BLaER1 (cell line): ENCODE data around the gene SLC8A2.
A peak's percentile ranks its signal among the peaks of the same experiment; 100 is the strongest.

Experiments used
- H3K27ac ChIP-seq: shearing (Covaris generic); formaldehyde crosslinking; 2 replicates; pipeline ENCODE4 v1.8.1; 2022
- H3K27me3 ChIP-seq: shearing (Covaris generic); formaldehyde crosslinking; 2 replicates; pipeline ENCODE4 v1.8.1; 2022
- H3K36me3 ChIP-seq: shearing (Covaris generic); formaldehyde crosslinking; 2 replicates; pipeline ENCODE4 v1.8.1; 2022
- H3K4me1 ChIP-seq: shearing (Covaris generic); formaldehyde crosslinking; 2 replicates; pipeline ENCODE4 v1.8.1; 2022
- H3K4me2 ChIP-seq: shearing (Covaris generic); formaldehyde crosslinking; 2 replicates; pipeline ENCODE4 v1.8.1; 2022
- H3K4me3 ChIP-seq: shearing (Covaris generic); formaldehyde crosslinking; 2 replicates; pipeline ENCODE4 v1.8.1; 2022
- H3K9ac ChIP-seq: shearing (Covaris generic); formaldehyde crosslinking; 2 replicates; pipeline ENCODE4 v1.8.1; 2022
- H3K9me3 ChIP-seq: shearing (Covaris generic); formaldehyde crosslinking; 2 replicates; pipeline ENCODE4 v1.8.1; 2022
- H4K20me1 ChIP-seq: shearing (Covaris generic); formaldehyde crosslinking; 2 replicates; pipeline ENCODE4 v1.8.1; 2022
- Cebpa-rat ChIP-seq: shearing (Covaris generic); IDR thresholded peaks from 2 replicates; pipeline ENCODE4 v1.8.1; 2022

The SLC8A2 gene

DNA sequence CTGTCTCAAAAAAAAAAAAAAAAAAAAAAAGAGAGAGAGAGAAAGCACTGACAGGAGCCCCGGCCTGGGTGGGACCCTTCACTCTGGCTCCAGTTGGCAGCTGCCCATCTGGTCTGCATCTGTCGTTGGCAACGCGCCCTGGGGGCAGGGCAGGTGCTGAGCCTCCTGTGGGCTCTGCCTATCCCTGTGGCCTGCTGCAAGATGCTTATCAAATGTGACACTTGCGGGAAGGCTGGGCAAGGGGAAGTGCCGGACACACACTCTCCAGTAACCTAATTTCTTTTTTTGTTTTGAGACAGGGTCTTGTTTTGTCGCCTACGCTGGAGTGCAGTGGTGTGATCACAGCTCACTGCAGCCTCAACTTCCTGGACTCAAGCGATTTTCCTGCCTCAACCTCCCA, 23.0 kb upstream of the SLC8A2 start:
- TF ChIP-seq Cebpa-rat = no peak
- peak overlapping the region; percentile 54 for H3K27ac ChIP-seq
- H3K9ac ChIP-seq = peak overlapping the region; percentile 29; the same call in 1 of the 2 replicates
- H3K36me3 ChIP-seq = peaks cover 87% of the 10 kb centered on the region
- peaks cover 51% of the 10 kb centered on the region for H3K4me1 ChIP-seq
- peak overlapping the region; percentile 63 for H3K4me2 ChIP-seq
- no peaks in the 10 kb centered on the region for H3K9me3 ChIP-seq
- H3K27me3 ChIP-seq = no peaks in the 10 kb centered on the region
- no peak overlapping the region for H3K4me3 ChIP-seq
- peaks cover 67% of the 10 kb centered on the region for H4K20me1 ChIP-seq

- 0 out of 2 replicates have a peak overlapping the region, but pooled peaks have one; percentile 4 for H3K27ac ChIP-seq
- peaks cover 61% of the 10 kb centered on the region for H4K20me1 ChIP-seq
- no peak for TF ChIP-seq Cebpa-rat
- no peaks in the 10 kb centered on the region for H3K9me3 ChIP-seq
- no peak overlapping the region for H3K9ac ChIP-seq
- peak overlapping the region; percentile 63 for H3K4me2 ChIP-seq
- H3K36me3 ChIP-seq = peaks cover 88% of the 10 kb centered on the region
- H3K27me3 ChIP-seq = no peaks in the 10 kb centered on the region
- H3K4me1 ChIP-seq = peaks cover 51% of the 10 kb centered on the region
- no peak overlapping the region for H3K4me3 ChIP-seq
Measured at GRCh38 chr19:47494211-47494547, 22.5 kb upstream of the SLC8A2 start.

DNA sequence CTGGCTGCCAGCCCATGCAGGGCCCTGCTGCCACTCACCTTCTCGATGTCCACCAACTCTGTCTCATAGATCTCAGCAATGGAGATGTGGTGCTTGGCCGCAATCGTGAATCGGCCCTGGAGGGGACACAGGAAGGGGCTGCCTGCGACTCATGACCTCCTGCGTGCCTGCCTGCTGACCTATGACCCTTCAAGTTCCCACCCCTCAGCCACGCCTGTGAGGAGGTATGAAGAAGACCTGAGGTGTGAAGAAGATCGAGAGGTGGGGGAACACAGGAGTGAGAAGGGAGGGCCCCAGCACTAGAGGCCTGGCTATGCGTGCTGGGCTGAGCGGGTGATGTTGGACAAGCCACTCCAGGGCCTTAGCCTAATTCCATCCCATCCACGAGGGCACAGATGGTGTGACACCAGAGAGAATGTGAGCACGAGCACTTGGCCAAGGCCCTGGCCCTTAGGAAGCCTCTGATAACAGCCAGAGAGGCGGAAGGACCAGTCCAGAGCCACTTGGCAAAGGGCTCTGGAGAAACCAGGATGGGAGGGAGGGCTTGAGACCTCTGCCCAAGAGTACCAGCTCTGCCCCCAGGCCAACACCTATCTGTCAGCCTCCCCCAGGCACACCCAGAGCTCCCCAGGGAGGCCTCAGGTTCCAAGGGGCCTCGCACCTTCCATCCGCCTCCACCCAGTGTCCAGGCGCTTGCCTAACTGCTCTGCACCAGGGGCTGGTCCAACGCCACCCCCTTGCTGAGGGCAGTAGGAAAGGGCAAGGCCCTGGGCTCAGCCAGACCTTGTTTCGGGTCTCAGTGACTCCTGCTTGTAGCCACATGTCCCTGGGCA, 21.9 kb upstream of the SLC8A2 start:
- H3K27me3 ChIP-seq = no peaks in the 10 kb centered on the region
- no peaks in the 10 kb centered on the region for H3K9me3 ChIP-seq
- H3K36me3 ChIP-seq = peaks cover 86% of the 10 kb centered on the region
- TF ChIP-seq Cebpa-rat = no peak
- peaks cover 56% of the 10 kb centered on the region for H3K4me1 ChIP-seq
- H4K20me1 ChIP-seq = peaks cover 55% of the 10 kb centered on the region
- H3K27ac ChIP-seq = 0 out of 2 replicates have a peak overlapping the region, but pooled peaks have one; percentile 4
- peak overlapping the region; percentile 30; the same call in 1 of the 2 replicates for H3K9ac ChIP-seq
- H3K4me2 ChIP-seq = peak overlapping the region; percentile 63
- H3K4me3 ChIP-seq = no peak overlapping the region

GRCh38 chr19:47492571-47493377, 21.1 kb upstream of the SLC8A2 start:
- Histone ChIP-seq H3K36me3 (peaks cover 78% of the 10 kb centered on the region), H4K20me1 (peaks cover 47% of the 10 kb centered on the region), H3K4me2 (no peak overlapping the region), H3K4me1 (peaks cover 61% of the 10 kb centered on the region), H3K9ac (no peak overlapping the region), H3K27me3 (no peaks in the 10 kb centered on the region), H3K27ac (no peak overlapping the region), H3K4me3 (no peak overlapping the region), H3K9me3 (no peaks in the 10 kb centered on the region)
- no peak for TF ChIP-seq Cebpa-rat

DNA sequence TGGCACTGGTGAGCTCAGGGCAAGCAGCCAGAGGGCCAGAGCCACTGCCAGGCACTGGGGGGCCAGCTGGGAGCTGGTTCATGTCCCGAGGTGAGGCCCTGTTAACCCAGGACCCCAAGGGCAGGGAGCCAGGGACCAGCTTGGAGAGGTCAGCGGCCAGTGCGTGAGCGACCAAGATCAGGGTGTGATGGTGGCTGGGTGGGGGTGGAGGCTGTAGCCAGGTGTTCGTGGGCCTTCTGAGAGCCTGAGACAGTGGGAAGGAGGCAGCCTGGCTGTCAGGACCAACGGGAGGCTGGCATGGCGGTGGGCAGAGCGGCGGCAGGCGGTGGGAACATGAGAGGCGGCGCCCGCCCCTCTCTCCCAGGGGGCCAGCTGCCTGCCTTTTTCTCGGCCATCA, 20.4 kb upstream of the SLC8A2 start:
- no peak overlapping the region for H3K27ac ChIP-seq
- peaks cover 61% of the 10 kb centered on the region for H3K4me1 ChIP-seq
- no peaks in the 10 kb centered on the region for H3K27me3 ChIP-seq
- TF ChIP-seq Cebpa-rat = no peak
- H3K9me3 ChIP-seq = no peaks in the 10 kb centered on the region
- no peak overlapping the region for H3K4me3 ChIP-seq
- peaks cover 41% of the 10 kb centered on the region for H4K20me1 ChIP-seq
- peaks cover 71% of the 10 kb centered on the region for H3K36me3 ChIP-seq
- no peak overlapping the region for H3K4me2 ChIP-seq
- no peak overlapping the region for H3K9ac ChIP-seq

GRCh38 chr19:47491358-47492136, 19.9 kb upstream of the SLC8A2 start:
- H3K4me1 ChIP-seq = peaks cover 61% of the 10 kb centered on the region
- no peak overlapping the region for H3K4me2 ChIP-seq
- no peak overlapping the region for H3K27ac ChIP-seq
- no peak overlapping the region for H3K9ac ChIP-seq
- H3K36me3 ChIP-seq = peaks cover 65% of the 10 kb centered on the region
- TF ChIP-seq Cebpa-rat = no peak
- no peak overlapping the region for H3K4me3 ChIP-seq
- H4K20me1 ChIP-seq = peaks cover 35% of the 10 kb centered on the region
- no peaks in the 10 kb centered on the region for H3K27me3 ChIP-seq
- no peaks in the 10 kb centered on the region for H3K9me3 ChIP-seq

DNA sequence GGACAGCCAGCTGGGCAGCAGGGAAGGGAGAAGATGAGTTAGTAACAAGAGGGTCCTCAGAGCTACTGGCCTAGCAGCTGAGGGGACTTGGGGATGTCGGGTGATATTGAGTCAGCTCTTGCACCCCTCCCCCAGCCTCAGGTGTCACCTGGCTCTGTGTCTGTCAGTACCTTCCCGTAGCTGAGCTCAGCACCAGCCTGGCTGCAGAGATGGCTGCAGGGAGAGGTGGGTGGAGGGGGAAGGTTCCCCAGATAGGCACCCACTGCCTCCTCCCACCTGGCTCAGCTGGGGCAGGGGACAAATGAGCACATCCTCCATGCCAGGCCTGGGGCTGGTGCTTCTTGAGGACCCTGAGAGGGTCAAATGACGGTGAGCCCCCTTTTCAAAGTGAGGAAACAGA, 19.2 kb upstream of the SLC8A2 start:
- Histone ChIP-seq H3K27ac (0 out of 2 replicates have a peak overlapping the region, but pooled peaks have one; percentile 18), H3K36me3 (peaks cover 61% of the 10 kb centered on the region), H3K27me3 (no peaks in the 10 kb centered on the region), H3K9ac (no peak overlapping the region), H3K4me1 (peaks cover 61% of the 10 kb centered on the region), H3K4me2 (no peak overlapping the region), H3K9me3 (no peaks in the 10 kb centered on the region), H3K4me3 (no peak overlapping the region), H4K20me1 (peaks cover 28% of the 10 kb centered on the region)
- no peak for TF ChIP-seq Cebpa-rat

DNA sequence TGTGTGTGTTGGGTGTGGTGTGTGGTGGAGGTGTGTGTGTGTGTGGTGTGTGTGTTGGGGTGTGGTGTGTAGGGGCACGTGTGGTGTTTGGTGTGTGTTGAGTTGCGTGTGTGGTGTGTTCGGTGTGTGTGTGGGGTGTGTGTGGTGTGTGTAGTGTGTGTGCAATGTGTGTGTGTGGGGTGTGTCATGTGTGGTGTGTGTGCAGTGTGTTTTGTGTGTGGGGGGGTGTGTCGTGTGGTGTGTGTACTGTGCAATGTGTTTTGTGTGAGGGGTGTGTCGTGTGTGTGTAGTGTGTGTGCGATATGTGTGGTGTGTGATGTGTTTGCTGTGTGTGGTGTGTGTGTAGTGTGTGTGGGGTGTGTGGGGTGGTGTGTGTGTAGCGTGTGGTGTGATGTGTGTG, 18.3 kb upstream of the SLC8A2 start:
- Histone ChIP-seq H3K27ac (no peak overlapping the region), H3K36me3 (peaks cover 53% of the 10 kb centered on the region), H3K9me3 (no peaks in the 10 kb centered on the region), H4K20me1 (peaks cover 20% of the 10 kb centered on the region), H3K4me1 (peaks cover 61% of the 10 kb centered on the region), H3K4me2 (no peak overlapping the region), H3K4me3 (no peak overlapping the region), H3K27me3 (no peaks in the 10 kb centered on the region), H3K9ac (no peak overlapping the region)
- TF ChIP-seq Cebpa-rat = no peak

DNA sequence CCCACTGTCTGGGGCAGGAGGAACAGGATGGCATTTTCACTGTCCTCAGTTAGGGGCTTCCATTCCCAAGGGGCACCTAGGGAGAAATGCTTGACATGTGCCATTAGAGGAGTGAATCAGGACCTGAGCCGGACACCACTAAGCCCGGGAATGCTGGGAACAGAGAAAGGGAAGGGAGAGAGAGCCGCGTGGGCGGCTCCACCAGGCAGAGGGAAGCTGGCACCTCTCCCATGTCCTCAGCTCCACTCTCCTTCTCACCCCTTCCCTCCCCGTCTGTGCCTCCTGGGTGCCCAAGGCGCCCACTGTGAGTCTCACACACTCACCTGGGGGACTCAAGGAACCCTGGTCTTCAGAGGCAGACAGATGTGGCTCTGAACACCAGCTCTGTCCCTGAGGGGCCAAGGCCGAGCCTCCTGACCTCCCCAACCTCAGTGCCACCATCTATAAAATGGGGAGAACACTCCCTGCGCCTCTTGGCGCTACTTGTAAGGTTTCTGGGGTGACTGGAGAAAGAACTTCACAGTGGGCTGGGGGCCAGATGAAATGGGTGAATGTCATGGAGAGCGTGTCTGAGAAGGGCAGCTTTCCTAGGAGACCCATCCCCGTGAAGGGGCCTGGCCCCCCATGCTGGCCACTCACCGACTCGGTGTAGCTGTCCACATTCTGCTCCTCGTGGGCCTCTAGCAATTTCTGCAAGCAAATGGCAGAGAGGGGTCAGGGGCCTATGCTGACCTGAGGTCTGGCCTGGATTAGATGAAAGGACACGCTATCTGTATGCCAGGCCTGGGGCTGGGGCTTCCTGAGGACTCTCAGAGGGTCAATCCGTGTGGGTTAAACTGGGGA, 17.6 kb upstream of the SLC8A2 start:
- no peaks in the 10 kb centered on the region for H3K27me3 ChIP-seq
- no peak overlapping the region for H3K4me2 ChIP-seq
- no peak for TF ChIP-seq Cebpa-rat
- no peaks in the 10 kb centered on the region for H3K9me3 ChIP-seq
- no peak overlapping the region for H3K9ac ChIP-seq
- H3K27ac ChIP-seq = 0 out of 2 replicates have a peak overlapping the region, but pooled peaks have one; percentile 9
- H3K4me1 ChIP-seq = peaks cover 61% of the 10 kb centered on the region
- H3K4me3 ChIP-seq = no peak overlapping the region
- peaks cover 51% of the 10 kb centered on the region for H3K36me3 ChIP-seq
- H4K20me1 ChIP-seq = peaks cover 12% of the 10 kb centered on the region
